Hematopoietic multipotent progenitor cell treated with erythropoietin and hydrocortisone succinate and interleukin-3 and kit ligand, for 17 days (in vitro differentiated cells): ENCODE results near the gene GOLGA6C.
"Not testable (repeated sequence)": the region's sequence is repeated elsewhere in the genome, so short reads cannot be mapped to it uniquely, and the experiment has no call there.

Experiments
- DNase-seq: peaks from one replicate; pipeline ENCODE4 v3.0.0-alpha.2; 2015; ENCODE audit warnings: low spot score

The GOLGA6C gene, protein sequence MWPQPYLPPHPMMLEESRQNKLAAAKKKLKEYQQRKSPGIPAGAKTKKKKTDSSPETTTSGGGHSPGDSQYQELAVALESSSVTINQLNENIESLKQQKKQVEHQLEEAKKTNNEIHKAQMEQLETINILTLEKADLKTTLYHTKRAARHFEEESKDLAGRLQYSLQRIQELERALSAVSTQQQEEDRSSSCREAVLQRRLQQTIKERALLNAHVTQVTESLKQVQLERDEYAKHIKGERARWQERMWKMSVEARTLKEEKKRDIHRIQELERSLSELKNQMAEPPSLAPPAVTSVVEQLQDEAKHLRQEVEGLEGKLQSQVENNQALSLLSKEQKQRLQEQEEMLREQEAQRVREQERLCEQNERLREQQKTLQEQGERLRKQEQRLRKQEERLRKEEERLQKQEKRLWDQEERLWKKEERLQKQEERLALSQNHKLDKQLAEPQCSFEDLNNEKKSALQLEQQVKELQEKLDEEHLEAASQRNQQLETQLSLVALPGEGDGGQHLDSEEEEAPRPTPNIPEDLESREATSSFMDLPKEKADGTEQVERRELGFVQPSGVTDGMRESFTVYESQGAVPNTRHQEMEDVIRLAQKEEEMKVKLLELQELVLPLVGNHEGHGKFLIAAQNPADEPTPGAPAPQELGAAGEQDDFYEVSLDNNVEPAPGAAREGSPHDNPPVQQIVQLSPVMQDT

GRCh38 chr15:75258034-75258433 lies at the start of gene GOLGA6C:
Gene GOLGA6C, plus strand, starts transcription at chr15:75258334. Its CDS starts 265 bp downstream, at chr15:75258599.
- not testable (repeated sequence) for DNase-seq

GRCh38 chr15:75208501-75209288 lies 49.4 kb upstream of the GOLGA6C start:
- DNase-seq: no peak

GRCh38 chr15:75209289-75209676 lies 48.9 kb upstream of the GOLGA6C start:
- no peak for DNase-seq

GRCh38 chr15:75210811-75211230 lies 47.3 kb upstream of the GOLGA6C start:
- no peak for DNase-seq

DNA sequence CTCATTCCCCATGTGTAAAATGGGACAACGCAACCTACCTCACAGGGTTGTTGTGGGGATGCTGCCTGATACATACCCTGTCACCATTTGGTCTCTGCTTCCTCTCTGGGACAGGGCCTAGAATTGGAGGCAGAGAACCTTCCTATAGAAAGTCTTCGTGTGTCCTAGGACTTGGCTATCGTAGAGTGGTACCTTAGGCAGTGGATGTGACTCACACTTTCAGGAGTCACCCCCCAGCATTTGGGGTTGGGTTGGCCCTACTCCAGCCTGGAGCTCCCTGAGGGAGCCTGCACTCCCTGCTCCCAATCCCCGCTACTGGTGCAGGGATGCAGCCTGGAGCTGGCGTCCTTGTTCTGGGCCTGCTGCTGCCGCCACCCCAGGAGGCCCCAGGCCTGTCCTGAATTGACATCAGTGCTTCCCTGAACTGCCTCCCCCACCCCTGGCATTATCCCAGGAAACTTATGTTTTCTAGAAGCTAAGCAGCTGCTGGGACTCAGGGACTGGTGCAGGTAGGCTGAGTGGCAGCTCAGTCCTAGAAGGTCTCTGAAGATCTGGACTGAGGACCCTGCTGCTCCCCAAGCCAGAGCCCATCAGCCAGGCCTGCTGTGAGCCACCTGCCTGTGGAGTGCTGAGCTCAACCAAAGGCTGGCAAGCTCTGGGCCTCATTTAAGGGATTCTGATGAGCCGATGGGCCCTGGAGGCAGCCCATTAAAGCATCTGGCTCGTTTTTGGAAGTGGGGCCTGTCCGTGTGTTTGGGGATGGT lies 46.5 kb upstream of the GOLGA6C start:
- DNase-seq: no peak

DNA sequence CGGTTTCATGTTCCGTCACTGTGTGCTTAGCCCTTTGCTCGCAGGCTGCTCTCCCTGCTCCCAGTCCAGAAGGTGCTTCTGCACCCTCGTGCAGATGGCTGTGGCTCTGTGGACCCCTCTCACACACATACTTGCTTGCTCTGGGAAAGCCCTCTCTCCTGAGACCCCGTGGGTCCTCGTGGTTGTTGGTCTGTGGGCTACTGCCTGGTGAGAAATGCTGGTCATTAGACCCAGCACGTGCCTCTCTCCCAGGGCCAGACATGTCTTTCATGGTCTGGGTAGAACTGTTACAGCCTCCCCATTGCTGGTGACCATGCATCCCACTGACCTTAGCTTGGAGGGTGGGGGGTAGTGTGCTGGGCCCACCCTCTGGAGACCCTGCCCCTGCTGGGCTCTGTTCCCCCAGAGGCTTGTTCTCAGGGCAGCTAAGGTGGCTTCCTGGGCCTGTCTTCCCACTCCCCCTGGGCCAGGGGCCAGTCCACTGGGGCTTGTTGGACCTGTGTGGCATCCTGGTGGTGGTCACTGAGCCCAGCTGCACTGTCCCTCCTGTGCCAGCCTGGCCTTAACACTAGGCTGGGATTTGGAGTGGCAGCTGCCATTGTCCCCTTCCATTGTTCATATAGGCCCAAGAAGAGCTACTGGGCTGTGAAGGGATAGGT lies 45.8 kb upstream of the GOLGA6C start:
- DNase-seq: no peak

- no peak for DNase-seq
These were observed 44.8 kb upstream of the GOLGA6C start for GRCh38 chr15:75213212-75213767.

DNA sequence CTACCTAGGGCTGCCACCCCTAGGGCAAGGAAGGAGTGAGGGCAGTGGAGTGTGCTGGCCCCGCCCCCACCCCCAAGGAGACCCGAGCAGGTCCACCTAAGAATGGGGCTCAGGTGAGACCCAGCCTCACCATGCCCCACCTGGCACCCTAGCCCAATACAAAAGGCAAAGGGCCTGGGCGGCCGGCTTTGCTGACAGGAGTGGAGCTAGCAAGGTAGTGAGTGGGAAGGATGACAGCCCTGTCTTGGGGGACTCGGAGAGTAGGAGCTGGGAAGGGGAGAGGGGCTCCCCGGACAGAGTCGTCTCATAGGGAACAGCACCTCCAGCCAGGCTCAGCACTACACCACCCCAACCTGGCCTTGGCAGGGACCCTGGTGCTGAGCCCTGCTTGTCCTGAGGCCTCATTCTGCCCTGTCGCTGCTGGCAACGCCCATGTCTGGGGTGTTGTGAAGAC lies 44.3 kb upstream of the GOLGA6C start:
- DNase-seq: no peak

GRCh38 chr15:75214293-75215096 lies 43.6 kb upstream of the GOLGA6C start:
- DNase-seq: no peak

DNA sequence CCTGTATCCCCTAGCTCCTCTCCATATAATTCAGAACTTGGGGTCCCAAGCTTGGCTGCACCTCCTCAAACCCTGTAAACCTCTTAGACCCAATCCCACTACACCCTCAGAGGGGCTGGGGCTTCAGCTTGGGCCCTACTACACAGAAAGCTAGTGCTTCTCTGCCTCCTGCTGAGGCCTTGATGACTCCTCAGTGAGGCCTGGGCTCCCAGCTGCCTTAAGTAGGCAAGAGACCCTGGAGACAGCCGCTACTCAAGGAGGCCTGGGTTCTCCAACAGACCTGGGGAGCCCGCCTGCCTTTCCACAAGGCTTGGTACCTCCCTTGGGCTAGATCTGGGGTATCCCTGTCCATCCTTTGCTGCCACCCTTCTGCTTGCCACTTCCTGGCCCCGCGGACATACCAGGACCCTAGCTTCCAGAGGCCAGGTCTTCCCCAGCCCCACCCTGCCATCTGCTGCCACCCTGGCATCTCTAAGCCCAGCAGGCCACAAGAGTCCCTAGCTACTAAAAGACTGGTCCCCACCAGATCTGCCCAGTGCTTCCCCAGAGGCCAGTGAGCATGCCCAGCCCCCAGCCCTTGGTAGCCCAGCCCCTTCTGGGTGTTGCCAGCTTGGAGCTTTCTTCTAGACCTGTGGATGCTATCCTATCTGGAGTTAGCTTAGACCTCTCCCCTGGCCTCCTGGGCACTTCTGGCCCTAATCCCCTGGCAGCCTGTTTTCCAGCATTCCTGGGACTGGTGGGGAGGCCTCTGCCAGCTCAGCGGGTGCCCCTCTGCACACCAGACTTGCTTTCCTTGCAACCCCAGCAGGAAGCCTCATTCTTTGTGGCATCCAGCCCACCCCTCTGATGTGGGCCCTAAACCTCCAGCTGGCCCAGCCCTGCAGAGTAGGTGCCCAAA lies 42.8 kb upstream of the GOLGA6C start:
- DNase-seq: no peak

GRCh38 chr15:75217012-75217411 lies 41.1 kb upstream of the GOLGA6C start:
- no peak for DNase-seq

DNA sequence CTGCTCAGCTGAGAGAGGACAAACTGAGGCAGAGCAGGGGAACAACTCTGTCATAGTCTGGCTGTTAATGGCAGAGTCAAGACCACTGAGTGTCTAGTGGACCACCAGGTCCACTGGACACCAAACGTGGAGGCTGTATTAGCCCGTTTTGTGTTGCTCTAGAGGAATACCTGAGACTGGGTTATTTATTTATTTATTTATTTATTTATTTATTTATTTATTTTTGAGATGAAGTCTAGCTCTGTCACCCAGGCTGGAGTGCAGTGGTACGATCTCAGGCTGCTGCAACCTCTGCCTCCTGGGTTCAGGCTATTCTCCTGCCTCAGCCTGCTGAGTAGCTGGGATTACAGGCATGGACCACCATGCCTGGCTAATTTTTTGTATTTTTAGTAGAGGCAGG lies 40.6 kb upstream of the GOLGA6C start:
- DNase-seq: not testable (repeated sequence)

- DNase-seq: not testable (repeated sequence)
These were observed 38.6 kb upstream of the GOLGA6C start for GRCh38 chr15:75219507-75219929.

- DNase-seq: no peak
These were observed 34.4 kb upstream of the GOLGA6C start for GRCh38 chr15:75223688-75224087.

- DNase-seq: no peak
These were observed 33.9 kb upstream of the GOLGA6C start for GRCh38 chr15:75224281-75224680.

DNA sequence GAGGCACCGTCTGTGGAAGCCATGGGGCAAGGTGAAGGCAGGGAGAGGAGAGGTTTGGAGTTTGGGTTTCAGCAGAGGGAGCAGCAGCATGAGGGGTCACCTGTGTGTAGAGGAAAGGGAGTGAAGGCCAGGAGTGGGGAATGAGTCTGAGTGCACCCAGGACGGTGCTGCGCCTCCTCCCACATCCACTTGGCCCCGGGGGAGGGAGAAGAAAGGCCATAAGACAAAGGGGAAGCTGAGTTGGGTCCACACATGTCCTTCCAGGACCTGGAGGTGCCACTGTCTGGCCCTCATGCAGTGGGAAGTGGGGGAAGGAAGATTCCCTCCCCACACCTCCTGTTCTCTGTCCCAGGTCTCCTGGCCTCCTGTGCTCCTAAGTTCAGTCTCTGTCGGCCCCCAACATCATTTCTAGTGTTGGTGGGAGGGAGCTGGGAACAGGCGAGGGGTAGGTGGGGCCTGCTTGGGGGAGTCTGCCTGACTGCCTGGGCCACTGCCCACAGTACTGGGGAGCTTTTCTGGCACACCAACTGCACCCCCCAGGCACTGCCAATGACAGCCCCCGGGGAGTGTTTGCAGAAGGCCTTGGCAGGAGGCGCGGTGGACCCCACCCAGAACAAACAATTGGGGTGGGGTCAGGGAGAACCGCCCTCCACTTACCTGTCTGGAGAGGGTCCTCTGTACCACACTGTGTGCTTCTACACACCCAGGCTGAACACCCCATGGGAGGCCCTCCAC lies 32.9 kb upstream of the GOLGA6C start:
- not testable (repeated sequence) for DNase-seq

DNA sequence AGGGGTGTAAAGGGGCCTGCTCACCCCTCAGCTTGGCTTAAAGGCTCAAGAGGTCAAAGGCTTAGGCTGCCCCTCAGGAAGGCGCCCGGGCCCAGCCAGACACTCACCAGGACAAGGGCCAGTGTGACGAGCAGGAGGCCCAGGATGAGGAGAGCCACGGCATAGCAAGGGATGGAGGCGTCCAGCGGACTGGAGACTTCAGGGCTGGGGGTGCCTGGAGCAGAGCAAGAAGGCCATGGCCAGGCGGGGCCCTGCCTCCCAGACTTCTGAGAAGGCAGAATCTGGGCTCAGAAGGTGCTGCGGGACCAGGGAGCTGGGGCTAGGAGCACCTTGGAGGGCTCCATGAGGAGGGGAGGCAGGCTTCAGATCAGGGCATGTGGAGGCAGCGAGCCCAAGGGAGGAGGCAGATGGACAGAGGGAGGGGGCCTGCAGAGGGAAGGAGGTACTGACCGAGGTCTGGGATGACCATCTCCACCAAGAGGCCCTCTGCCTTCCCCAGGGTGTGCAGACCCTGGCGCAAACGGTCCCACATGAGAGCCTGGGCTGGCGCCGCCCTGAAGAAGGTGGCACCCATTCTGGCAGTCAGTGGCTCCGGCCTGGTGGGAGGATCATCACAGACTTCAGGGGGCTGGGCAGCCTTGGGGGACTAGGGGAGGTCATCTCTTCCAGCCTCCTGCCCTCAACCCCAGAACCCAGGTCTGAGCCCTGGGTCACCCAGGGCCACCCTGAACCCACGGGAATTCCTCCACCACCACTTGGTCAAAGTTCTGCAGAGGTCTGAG lies 32.0 kb upstream of the GOLGA6C start:
- no peak for DNase-seq
